Breast epithelium (tissue), 3 donors: Measurements from ENCODE around the gene KLHL22.

Experiments used
- POLR2A ChIP-seq: fragments of 450-650 bp; IDR thresholded peaks from one replicate; pipeline ENCODE4 v1.6.1; 2016; ENCODE audit warnings: antibody characterized with exemption, mild to moderate bottlenecking, moderate library complexity
- POLR2AphosphoS5 ChIP-seq, 3 donors: sonication (generic); formaldehyde crosslinking; IDR thresholded peaks; one replicate each; pipeline ENCODE4 v1.6.1; 2017; ENCODE audit warnings: antibody characterized with exemption in 3 of 3
- TF ChIP-seq, protein P1 (sequence below), 3 donors: fragments of 450-650 bp; IDR thresholded peaks; one replicate each; pipeline ENCODE4 v1.5.1; 2016 to 2017; ENCODE audit warnings: antibody characterized with exemption in 3 of 3, mild to moderate bottlenecking in 3 of 3, moderate library complexity in 3 of 3

DNA sequence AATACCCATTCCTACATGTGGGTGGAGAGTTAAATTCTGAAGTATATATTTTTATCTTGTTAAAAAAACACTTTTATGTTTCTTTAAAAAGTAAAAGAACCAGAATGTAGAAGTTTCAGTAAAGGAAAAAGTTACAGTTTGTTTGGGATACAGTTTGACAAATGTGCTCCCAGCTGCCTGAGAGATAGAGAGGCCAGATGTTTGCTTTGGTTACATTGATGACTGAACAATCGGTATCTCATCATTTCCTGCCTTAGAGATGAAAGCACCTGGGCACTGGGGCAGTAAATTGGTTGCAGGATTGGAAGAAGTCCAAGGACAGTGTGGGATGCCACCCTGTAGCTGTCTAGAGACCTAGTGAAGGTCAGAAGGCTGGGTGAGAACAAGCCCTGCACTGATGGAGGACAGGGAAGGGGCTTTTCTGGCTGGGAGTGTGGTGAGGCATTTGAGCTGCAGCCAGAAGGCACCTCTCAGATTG lies 28.4 kb upstream of the KLHL22 start:
- TF ChIP-seq, protein P1, sequence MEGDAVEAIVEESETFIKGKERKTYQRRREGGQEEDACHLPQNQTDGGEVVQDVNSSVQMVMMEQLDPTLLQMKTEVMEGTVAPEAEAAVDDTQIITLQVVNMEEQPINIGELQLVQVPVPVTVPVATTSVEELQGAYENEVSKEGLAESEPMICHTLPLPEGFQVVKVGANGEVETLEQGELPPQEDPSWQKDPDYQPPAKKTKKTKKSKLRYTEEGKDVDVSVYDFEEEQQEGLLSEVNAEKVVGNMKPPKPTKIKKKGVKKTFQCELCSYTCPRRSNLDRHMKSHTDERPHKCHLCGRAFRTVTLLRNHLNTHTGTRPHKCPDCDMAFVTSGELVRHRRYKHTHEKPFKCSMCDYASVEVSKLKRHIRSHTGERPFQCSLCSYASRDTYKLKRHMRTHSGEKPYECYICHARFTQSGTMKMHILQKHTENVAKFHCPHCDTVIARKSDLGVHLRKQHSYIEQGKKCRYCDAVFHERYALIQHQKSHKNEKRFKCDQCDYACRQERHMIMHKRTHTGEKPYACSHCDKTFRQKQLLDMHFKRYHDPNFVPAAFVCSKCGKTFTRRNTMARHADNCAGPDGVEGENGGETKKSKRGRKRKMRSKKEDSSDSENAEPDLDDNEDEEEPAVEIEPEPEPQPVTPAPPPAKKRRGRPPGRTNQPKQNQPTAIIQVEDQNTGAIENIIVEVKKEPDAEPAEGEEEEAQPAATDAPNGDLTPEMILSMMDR (IDR thresholded peaks at IDR 0.05): no peak
- TF ChIP-seq POLR2A: no peak
- TF ChIP-seq POLR2AphosphoS5 (IDR thresholded peaks at IDR 0.05): no peak
